DOHH2 (cell line): ENCODE measurements around the gene PACRG.
"Not testable (repeated sequence)": the region's sequence is repeated elsewhere in the genome, so short reads cannot be mapped to it uniquely, and the experiment has no call there.

Experiments
- H3F3A ChIP-seq: fragments of 200-600 bp; sonication (generic), shearing (Covaris generic); 2 replicates; pipeline ENCODE4 v1.6.0; 2016; ENCODE audit warnings: antibody characterized with exemption, mild to moderate bottlenecking; ENCODE audit not compliant: control insufficient read depth, insufficient read depth
- H3K27ac ChIP-seq: fragments of 200-600 bp; sonication (generic); 2 replicates; pipeline ENCODE4 v1.5.1; 2014; ENCODE audit warnings: low read depth, mild to moderate bottlenecking, low read length, moderate library complexity
- H3K27me3 ChIP-seq: fragments of 200-600 bp; sonication (generic); 2 replicates; pipeline ENCODE4 v1.6.1; 2014; ENCODE audit warnings: mild to moderate bottlenecking, low read length, mixed read lengths; ENCODE audit not compliant: control insufficient read depth
- H3K36me3 ChIP-seq: fragments of 200-600 bp; sonication (generic); 2 replicates; pipeline ENCODE4 v1.6.1; 2014; ENCODE audit warnings: mild to moderate bottlenecking, low read length, moderate library complexity, mixed read lengths; ENCODE audit not compliant: control insufficient read depth
- H3K4me1 ChIP-seq: fragments of 200-600 bp; sonication (generic); 2 replicates; pipeline ENCODE4 v1.6.1; 2014; ENCODE audit warnings: mild to moderate bottlenecking, low read length, mixed read lengths; ENCODE audit not compliant: control insufficient read depth
- H3K4me2 ChIP-seq: fragments of 200-600 bp; sonication (generic); 2 replicates; pipeline ENCODE4 v1.6.0; 2014; ENCODE audit warnings: mild to moderate bottlenecking, low read length, moderate library complexity
- H3K4me3 ChIP-seq: fragments of 200-600 bp; sonication (generic); 2 replicates; pipeline ENCODE4 v1.5.1; 2014; ENCODE audit warnings: mild to moderate bottlenecking, low read length, mixed read lengths
- H3K79me2 ChIP-seq: fragments of 200-600 bp; sonication (generic); 2 replicates; pipeline ENCODE4 v1.6.1; 2014; ENCODE audit warnings: mild to moderate bottlenecking, low read length, mixed read lengths; ENCODE audit not compliant: control insufficient read depth
- H3K9me2 ChIP-seq: fragments of 200-600 bp; sonication (generic); replicated peaks from 2 replicates; pipeline ENCODE4 v1.6.1; 2014; ENCODE audit warnings: mild to moderate bottlenecking, low read length, mixed read lengths; ENCODE audit not compliant: control insufficient read depth
- H3K9me3 ChIP-seq: fragments of 200-600 bp; sonication (generic); 2 replicates; pipeline ENCODE4 v1.6.1; 2014; ENCODE audit warnings: antibody characterized with exemption, low read length, mixed read lengths; ENCODE audit not compliant: control insufficient read depth, insufficient read depth
- H4K20me1 ChIP-seq: fragments of 200-600 bp; sonication (generic); 2 replicates; pipeline ENCODE4 v1.6.0; 2014; ENCODE audit warnings: low read depth, mild to moderate bottlenecking, antibody characterized with exemption, low read length, moderate library complexity; ENCODE audit not compliant: control insufficient read depth, insufficient read depth
- CTCF ChIP-seq: fragments of 200-600 bp; sonication (generic); IDR thresholded peaks from one replicate; pipeline ENCODE4 v1.5.1; 2014; ENCODE audit warnings: antibody characterized with exemption, mild to moderate bottlenecking, low read depth, low read length; ENCODE audit not compliant: poor library complexity, severe bottlenecking
- EZH2phosphoT487 ChIP-seq: fragments of 200-600 bp; sonication (generic); IDR thresholded peaks from 2 replicates; pipeline ENCODE4 v1.6.1; 2017; ENCODE audit warnings: borderline replicate concordance, mild to moderate bottlenecking, antibody characterized with exemption, low read length, moderate library complexity, mixed read lengths

Gene PACRG

GRCh38 chr6:162974685-162975084 lies 246.9 kb downstream of the PACRG start:
- no peaks in the 10 kb centered on the region for H4K20me1 ChIP-seq
- H3K27me3 ChIP-seq, result no peaks in the 10 kb centered on the region
- H3K4me1 ChIP-seq, result no peaks in the 10 kb centered on the region
- TF ChIP-seq EZH2phosphoT487 (no peak), CTCF (no peak)
- H3K79me2 ChIP-seq, result no peaks in the 10 kb centered on the region
- H3K9me3 ChIP-seq, result no peaks in the 10 kb centered on the region
- no peak overlapping the region for H3K27ac ChIP-seq
- no peak overlapping the region for H3K4me3 ChIP-seq
- no peaks in the 10 kb centered on the region for H3K36me3 ChIP-seq
- H3K4me2 ChIP-seq, result no peak overlapping the region
- no peaks in the 10 kb centered on the region for H3F3A ChIP-seq
- no peaks in the 10 kb centered on the region for H3K9me2 ChIP-seq

GRCh38 chr6:162976141-162976540 lies 248.4 kb downstream of the PACRG start:
- H3K27ac ChIP-seq, result no peak overlapping the region
- H3K9me2 ChIP-seq, result no peaks in the 10 kb centered on the region
- no peaks in the 10 kb centered on the region for H4K20me1 ChIP-seq
- H3K4me2 ChIP-seq, result no peak overlapping the region
- no peaks in the 10 kb centered on the region for H3K4me1 ChIP-seq
- H3K9me3 ChIP-seq, result no peaks in the 10 kb centered on the region
- H3K79me2 ChIP-seq, result no peaks in the 10 kb centered on the region
- no peak for TF ChIP-seq EZH2phosphoT487
- TF ChIP-seq CTCF, result no peak
- no peak overlapping the region for H3K4me3 ChIP-seq
- H3F3A ChIP-seq, result no peaks in the 10 kb centered on the region
- no peaks in the 10 kb centered on the region for H3K36me3 ChIP-seq
- no peaks in the 10 kb centered on the region for H3K27me3 ChIP-seq

GRCh38 chr6:162983234-162983633 lies 255.5 kb downstream of the PACRG start:
- not testable (repeated sequence) for H3K4me2 ChIP-seq, H4K20me1 ChIP-seq, H3K79me2 ChIP-seq, H3K27ac ChIP-seq, H3K27me3 ChIP-seq, H3F3A ChIP-seq, H3K36me3 ChIP-seq, H3K4me3 ChIP-seq, H3K9me2 ChIP-seq, H3K4me1 ChIP-seq, H3K9me3 ChIP-seq

GRCh38 chr6:162998777-162999176 lies 271.0 kb downstream of the PACRG start:
- Histone ChIP-seq H3K4me2 (no peak overlapping the region), H3K27me3 (no peaks in the 10 kb centered on the region), H3K36me3 (no peaks in the 10 kb centered on the region), H3K9me2 (no peaks in the 10 kb centered on the region), H3F3A (no peaks in the 10 kb centered on the region), H3K4me1 (no peaks in the 10 kb centered on the region), H4K20me1 (no peaks in the 10 kb centered on the region), H3K9me3 (no peaks in the 10 kb centered on the region), H3K79me2 (no peaks in the 10 kb centered on the region), H3K4me3 (no peak overlapping the region), H3K27ac (no peak overlapping the region)
- TF ChIP-seq CTCF (no peak), EZH2phosphoT487 (no peak)
